HG02885 (cell line): Measurements from ENCODE around the gene PARD6B.
"Not testable (repeated sequence)": the region's sequence is repeated elsewhere in the genome, so short reads cannot be mapped to it uniquely, and the experiment has no call there.

Source experiments
- ATAC-seq: cut with Tn5 transposase; IDR thresholded peaks from one replicate; pipeline ENCODE4 v1.9.1; 2021; ENCODE audit warnings: mild to moderate bottlenecking; ENCODE audit not compliant: unreplicated experiment, poor library complexity

Gene PARD6B

DNA sequence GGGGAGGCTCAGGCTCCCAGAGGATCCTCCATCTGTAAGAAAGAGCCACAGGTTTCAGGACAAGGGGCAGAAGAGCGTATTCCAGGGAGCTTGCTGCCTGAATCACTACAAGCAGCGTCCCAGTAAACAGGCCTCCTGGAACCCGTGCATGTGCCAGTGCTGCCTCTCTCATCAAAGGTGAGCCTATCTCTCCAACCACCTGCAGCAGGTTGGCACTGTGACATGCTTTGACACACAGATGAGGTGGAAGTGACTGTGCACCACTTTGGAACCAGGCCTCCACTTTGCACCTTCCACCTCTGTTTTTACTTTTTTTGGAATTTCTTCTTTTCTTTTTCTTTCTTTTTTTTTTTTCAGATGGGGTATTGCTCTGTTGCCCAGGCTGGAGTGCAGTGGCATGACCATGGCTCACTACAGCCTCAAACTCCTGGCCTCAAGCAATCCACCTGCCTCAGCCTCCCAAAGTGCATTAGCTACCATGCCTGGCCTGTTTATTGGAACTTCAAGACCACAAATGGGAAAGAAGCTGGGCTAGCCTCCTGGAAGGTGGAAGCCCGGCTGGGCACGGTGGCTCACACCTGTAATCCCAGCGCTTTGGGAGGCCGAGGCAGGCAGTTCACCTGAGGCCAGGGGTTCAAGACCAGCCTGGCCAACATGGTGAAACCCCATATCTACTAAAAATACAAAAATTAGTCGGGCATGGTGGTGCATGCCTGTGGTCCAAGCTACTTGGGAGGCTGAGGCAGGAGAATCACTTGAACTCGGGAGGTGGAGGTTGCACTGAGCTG lies 27.5 kb upstream of the PARD6B start:
- ATAC-seq, result not testable (repeated sequence)

DNA sequence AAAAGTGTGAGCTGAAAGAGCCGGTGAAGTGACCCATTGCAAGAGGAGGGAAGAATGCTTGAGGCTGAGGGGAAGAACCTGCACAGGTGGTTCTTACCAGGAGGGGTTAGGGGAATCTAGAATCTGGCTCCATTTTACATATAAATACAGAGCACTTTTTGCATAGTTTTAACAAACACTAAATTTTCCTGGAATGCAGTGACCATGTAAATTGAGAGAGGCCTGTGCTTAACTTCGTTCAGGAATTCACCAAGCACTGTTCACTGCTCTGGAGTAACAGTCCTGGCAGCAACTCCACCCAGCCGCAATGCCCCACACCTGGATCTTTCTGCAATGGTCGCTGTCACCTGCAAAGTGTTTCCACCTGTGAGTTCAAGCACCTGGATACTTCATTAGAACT lies 26.9 kb upstream of the PARD6B start:
- no peak for ATAC-seq

DNA sequence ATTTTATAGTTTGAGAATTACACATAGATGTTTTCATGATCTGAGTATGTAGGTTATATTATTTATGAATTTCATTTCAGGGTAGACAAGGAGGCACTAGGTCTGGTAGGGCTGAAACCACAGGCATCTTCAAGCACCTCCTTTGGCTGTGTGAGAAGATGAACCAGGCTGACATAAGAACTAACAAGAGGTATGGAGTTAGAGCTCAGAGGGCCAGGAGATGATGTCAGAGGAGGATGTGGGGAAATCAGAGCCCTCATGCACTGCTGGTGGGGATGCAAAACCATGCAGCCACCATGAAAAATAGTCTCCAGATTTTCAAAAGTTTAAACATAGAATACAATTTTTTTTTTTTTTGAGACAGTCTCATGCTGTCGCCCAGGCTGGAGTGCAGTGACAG lies 26.4 kb upstream of the PARD6B start:
- no peak for ATAC-seq

DNA sequence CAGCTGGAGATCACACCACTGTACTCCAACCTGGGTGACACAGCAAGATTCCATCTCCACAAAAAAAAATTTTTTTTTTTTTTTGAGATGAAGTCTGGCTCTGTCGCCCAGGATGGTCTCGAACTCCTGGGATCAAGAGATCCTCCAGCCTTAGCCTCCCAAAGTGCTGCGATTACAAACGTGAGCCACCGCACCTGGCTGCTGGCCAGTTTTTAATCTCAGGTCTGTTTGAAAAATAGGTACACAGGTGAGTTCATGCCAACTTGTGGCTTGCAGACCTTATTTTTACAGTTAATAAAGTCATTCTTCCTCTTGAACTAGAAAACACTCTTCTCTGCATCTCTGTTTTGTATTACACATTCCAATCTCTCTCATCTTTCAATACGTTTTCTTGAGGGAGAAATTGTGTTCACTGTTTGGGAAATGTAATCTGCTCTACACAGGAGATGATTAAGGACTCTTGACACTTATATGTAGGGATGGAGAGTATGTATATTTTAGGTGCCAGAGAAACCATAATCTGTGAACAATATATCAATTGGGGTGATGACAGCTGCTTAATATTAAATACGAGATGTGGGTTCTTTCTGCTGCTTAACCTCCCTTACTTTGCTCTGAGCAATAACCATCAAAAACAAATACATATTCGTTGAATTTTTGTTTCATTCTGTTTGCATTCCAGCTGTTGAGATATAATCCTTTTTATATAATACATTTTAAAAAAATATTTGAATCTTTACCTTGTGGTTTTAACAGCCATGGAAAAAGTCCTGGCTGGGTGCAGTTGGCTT lies 22.3 kb upstream of the PARD6B start:
- no peak for ATAC-seq

- no peak for ATAC-seq
Measured at GRCh38 chr20:50709636-50709973, 21.8 kb upstream of the PARD6B start.

DNA sequence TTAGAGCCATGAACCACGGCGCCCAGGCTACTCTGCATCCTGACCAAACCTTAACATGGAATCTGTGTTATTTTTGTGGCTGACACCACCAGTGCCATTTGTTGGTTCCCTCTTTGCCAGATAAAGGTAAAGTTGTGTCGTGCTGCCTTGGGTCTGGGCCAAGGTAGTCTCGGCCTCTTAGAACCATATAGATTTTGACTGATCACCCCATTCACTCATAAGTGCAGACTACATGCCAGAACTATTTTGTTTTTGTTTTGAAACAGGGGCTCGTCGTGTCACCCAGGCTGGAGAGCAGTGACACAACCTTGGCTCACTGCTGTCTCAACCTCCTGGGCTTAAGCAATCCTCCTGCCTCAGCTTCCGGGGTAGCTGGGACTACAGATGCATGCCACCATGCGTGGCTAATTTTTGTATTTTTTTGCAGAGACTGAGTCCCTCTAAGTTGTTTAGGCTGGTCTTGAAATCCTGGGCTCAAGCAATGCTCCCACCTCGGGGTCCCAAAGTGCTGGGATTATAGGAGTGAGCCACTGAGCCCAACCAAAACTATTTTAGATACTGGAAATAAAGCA lies 20.8 kb upstream of the PARD6B start:
- no peak for ATAC-seq

GRCh38 chr20:50711113-50711825 lies 20.1 kb upstream of the PARD6B start:
- no peak for ATAC-seq

DNA sequence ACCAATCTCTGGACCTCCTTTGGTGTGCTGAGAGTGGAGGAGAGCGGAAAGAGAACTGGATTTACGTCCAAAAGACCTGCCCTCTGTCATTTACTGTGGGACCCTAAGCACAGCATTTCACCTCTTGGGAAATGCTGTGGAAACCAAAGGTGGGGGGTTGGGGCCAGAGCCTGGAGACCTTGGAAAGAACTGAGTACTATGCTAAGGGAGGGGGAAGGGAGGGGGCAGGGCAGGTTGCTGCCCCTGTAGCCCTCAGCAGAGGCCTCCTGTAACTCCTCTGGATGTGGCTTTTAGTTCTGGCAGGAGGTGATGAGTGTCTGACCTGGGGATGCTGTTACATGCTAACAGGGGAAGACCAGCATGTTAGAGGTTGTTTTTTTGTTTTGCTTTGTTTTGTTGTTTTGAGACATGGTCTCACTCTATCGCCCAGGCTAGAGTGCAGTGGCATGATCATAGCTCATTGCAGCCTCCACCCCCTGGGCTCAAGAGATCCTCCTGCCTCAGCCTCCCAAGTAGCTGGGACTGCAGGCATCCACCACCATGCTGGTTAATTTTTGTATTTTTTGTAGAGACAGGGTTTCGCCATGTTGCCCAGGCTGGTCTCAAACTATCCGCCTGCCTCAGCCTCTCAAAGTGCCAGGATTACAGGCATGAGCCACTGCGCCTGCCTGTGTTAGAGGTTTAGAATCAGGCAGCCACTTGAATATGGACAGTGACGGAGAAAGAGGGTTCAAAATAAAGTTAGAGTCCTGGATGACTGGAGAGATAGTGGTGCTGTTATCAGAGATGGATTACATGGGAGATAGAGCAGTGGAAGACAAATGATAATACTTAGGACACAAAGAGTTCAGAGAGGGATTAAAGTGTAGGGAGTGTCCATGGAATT lies 18.4 kb upstream of the PARD6B start:
- ATAC-seq, result no peak

DNA sequence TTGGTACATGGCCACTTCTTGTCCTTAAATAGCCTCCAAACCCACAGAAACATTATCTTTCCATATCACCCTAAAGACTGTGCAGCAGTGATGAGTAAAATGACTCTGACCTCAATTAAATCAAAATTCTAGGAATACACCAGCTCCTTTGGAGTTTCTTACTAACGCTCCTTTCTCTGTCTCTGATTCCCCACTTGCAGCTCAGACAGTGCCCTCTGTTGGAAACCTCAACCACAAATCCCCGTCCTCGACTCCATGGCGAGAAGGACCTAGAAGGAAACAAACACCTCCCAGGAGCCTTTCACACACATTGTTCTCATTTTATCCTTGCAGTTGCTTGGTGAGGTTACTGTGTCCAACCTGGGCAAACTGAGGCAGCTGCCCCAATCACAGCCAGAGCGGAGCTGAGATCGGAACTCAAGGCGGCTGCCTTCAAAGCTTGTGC lies 17.7 kb upstream of the PARD6B start:
- ATAC-seq, result no peak

GRCh38 chr20:50714426-50714825 lies 17.0 kb upstream of the PARD6B start:
- not testable (repeated sequence) for ATAC-seq

DNA sequence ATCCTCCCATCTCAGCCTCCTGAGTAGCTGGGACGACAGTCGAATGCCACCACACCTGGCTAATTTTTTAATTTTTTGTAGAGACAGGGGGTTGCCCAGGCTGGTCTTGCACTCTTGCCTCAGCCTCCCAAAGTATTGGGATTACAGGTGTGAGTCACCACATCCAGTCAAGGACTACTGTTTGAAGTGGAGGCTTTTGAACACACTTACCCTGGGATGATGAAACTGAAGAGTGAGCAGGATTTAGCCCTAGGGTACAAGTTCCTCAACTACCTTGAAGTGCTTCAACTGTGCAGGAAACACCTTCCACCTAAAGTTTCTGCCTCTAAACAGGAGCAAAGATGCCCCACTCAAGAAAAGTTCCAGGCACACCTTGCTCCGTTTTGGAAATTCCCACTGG lies 15.7 kb upstream of the PARD6B start:
- ATAC-seq, result no peak

GRCh38 chr20:50716518-50716917 lies 14.9 kb upstream of the PARD6B start:
- ATAC-seq, result no peak

DNA sequence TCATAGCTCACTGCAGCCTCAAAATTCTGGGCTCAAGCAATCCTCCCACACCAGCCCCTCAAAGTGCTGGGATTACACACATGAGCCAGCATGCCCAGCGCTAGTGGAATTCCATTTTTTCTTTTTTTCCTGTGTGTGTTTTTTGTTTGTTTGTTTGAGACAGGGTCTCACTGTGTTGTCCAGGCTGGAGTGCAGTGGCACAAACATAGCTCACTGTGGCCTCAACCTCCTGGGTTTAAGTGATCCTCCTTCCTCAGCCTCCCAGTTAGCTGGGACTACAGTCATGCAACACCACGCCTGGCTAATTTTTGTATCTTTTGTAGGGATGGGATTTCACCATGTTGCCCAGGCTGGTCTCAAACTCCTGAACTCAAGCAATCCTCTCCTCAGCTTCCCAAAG lies 14.1 kb upstream of the PARD6B start:
- ATAC-seq, result no peak

- ATAC-seq, result no peak
Measured at GRCh38 chr20:50717974-50718761, 13.2 kb upstream of the PARD6B start.

GRCh38 chr20:50719328-50719727 lies 12.1 kb upstream of the PARD6B start:
- no peak for ATAC-seq

DNA sequence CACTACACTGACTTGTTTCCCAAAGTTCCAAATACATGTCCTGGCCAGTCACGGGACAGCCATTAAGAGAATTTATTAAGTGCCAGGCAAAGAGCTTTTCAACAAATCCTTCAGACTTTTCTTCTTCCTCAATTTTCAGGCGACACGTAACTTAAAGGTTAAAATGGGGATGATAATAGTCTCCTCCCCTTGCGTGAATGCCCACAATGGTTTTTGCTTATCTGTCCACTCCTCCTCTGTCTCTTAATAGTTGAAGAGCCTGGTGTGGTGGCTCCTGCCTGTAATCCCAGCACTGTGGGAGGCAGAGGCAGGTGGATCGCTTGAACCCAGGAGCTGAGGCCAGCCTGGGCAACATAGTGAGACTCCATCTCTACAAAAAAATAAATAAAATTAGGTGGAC lies 11.4 kb upstream of the PARD6B start:
- ATAC-seq, result no peak

DNA sequence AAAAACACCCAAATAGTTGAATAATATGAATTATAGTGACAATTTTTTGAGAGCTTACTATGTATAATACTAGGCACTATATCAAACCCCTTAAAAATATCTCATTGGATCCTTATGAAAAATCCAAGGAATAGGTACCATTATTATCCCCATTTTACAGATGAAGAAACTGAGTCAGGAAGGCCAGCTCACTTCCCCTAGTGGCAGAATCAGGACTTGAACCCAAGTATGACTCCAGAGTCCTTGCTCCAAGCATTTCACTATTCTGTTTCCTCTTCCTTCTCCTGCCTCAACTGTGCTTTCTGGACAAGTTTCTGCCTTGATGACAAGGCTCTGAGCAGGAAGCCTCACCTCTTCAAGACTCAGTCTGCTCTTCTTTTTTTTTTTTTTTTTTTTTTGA lies 10.8 kb upstream of the PARD6B start:
- no peak for ATAC-seq

DNA sequence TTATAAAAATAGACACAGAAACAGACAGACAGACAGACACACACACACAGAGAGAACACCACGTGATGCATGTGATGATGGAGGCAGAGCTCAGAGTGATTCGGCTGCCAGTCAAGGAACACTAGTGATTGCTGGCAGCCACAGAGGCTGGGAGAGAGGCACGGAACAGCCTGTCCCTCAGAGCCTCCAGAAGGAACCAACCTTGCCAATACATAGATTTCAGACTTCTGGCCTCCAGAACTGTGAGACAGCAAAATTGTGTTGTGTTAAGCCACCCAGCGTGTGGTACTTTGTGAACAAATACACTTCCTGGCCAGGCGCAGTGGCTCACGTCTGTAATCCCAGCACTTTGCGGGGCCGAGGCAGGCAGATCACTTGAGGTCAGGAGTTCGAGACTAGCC lies 9.5 kb upstream of the PARD6B start:
- no peak for ATAC-seq
